SK-N-SH (cell line): ENCODE measurements around the gene ZBED5. TPM values are rescaled to one million over a fixed set of nuclear protein-coding genes. Genes with fewer than 3 reads are reported as not detected.
"Not testable (repeated sequence)": the region's sequence is repeated elsewhere in the genome, so short reads cannot be mapped to it uniquely, and the experiment has no call there.

ENCODE experiments used
- CTCF ChIA-PET: fragments of 300-600, 350-600 bp; formaldehyde crosslinking; extraction: SDS; loops from one replicate; lab custom pipeline; 2021; lab: Yijun Ruan, JAX
- POLR2A ChIA-PET: fragments of 350-600 bp; sonication (Branson Sonifier 250); formaldehyde crosslinking; extraction: SDS; loops from one replicate; lab custom pipeline; 2020; ENCODE audit warnings: antibody characterized with exemption, inconsistent platforms; lab: Yijun Ruan, JAX
- DNase-seq: peaks from one replicate; pipeline ENCODE4 v3.0.0; 2012
- H2AFZ ChIP-seq: fragments of 200-600 bp; sonication (generic); 2 replicates; pipeline ENCODE4 v1.8.1; 2016; ENCODE audit warnings: antibody characterized with exemption, mild to moderate bottlenecking, low read depth
- H3F3A ChIP-seq: fragments of 200-600 bp; sonication (generic); replicated peaks from 2 replicates; pipeline ENCODE3; 2016; ENCODE audit warnings: antibody characterized with exemption, mild to moderate bottlenecking; ENCODE audit not compliant: insufficient read depth
- H3K27ac ChIP-seq, 2 experiments: fragments of 200-500 bp in 1 of 2; fragments of 200-600 bp in 1 of 2; sonication (Bioruptor generic) in 1 of 2; sonication (generic), shearing (Covaris generic) in 1 of 2; 2 replicates each; pipeline versions ENCODE4 v1.5.1 to v1.6.1; 2014 to 2016; ENCODE audit warnings: low read depth in 2 of 2, inconsistent platforms in 1 of 2, low read length in 1 of 2, mild to moderate bottlenecking in 1 of 2, mixed read lengths in 1 of 2
- H3K27me3 ChIP-seq: fragments of 200-600 bp; sonication (generic), shearing (Covaris generic); 2 replicates; pipeline ENCODE4 v1.6.1; 2016; ENCODE audit warnings: mixed run types; ENCODE audit not compliant: insufficient read depth
- H3K36me3 ChIP-seq, 2 experiments: fragments of 200-500 bp in 1 of 2; fragments of 200-600 bp in 1 of 2; sonication (Bioruptor generic) in 1 of 2; sonication (generic) in 1 of 2; replicated peaks in 1 of 2; 2 replicates each; pipeline versions ENCODE3 to v1.5.1; 2014 to 2016; ENCODE audit warnings: low read length in 1 of 2, mild to moderate bottlenecking in 1 of 2; ENCODE audit not compliant: insufficient read depth in 2 of 2, control insufficient read depth in 1 of 2
- H3K4me1 ChIP-seq, 2 experiments: fragments of 200-500 bp in 1 of 2; fragments of 200-600 bp in 1 of 2; sonication (Bioruptor generic) in 1 of 2; sonication (generic), shearing (Covaris generic) in 1 of 2; 2 replicates each; pipeline versions ENCODE4 v1.5.1 to v1.6.1; 2014 to 2016; ENCODE audit warnings: low read depth in 1 of 2, low read length in 1 of 2, mixed run types in 1 of 2; ENCODE audit not compliant: insufficient read depth in 2 of 2, control insufficient read depth in 1 of 2
- H3K4me2 ChIP-seq: fragments of 200-600 bp; sonication (generic), shearing (Covaris generic); 2 replicates; pipeline ENCODE4 v1.6.1; 2017; ENCODE audit warnings: mixed run types
- H3K4me3 ChIP-seq, 2 experiments: fragments of 200-500 bp in 1 of 2; fragments of 200-600 bp in 1 of 2; sonication (Bioruptor generic) in 1 of 2; sonication (generic), shearing (Covaris generic) in 1 of 2; 2 replicates each; pipeline versions ENCODE4 v1.5.1 to v1.8.1; 2014 to 2016; ENCODE audit warnings: low read depth in 2 of 2, inconsistent platforms in 1 of 2, low read length in 1 of 2, mild to moderate bottlenecking in 1 of 2, mixed read lengths in 1 of 2, moderate library complexity in 1 of 2
- H3K79me2 ChIP-seq: fragments of 200-600 bp; sonication (generic); 2 replicates; pipeline ENCODE4 v1.8.1; 2017; ENCODE audit warnings: mild to moderate bottlenecking; ENCODE audit not compliant: insufficient read depth
- H3K9ac ChIP-seq: fragments of 200-600 bp; sonication (generic); 2 replicates; pipeline ENCODE4 v1.6.1; 2017; ENCODE audit warnings: mixed run types
- H3K9me2 ChIP-seq: fragments of 200-600 bp; sonication (generic); 2 replicates; pipeline ENCODE4 v1.6.1; 2017; ENCODE audit warnings: mixed run types
- H3K9me3 ChIP-seq: fragments of 200-600 bp; sonication (generic); 2 replicates; pipeline ENCODE4 v1.6.1; 2017; ENCODE audit warnings: mixed run types, mild to moderate bottlenecking, moderate library complexity
- H4K20me1 ChIP-seq: fragments of 200-600 bp; sonication (generic); 2 replicates; pipeline ENCODE4 v1.6.1; 2017; ENCODE audit warnings: mild to moderate bottlenecking, mixed run types; ENCODE audit not compliant: insufficient read depth
- EP300 ChIP-seq, 2 experiments: IDR thresholded peaks; 2 replicates each; pipeline versions ENCODE4 v1.4.0 to v1.6.1; 2012; ENCODE audit warnings: borderline replicate concordance in 1 of 2, low read depth in 1 of 2, low read length in 1 of 2
- FOSL2 ChIP-seq: IDR thresholded peaks from 2 replicates; pipeline ENCODE4 v1.4.0; 2012; ENCODE audit warnings: low read depth, mild to moderate bottlenecking, moderate library complexity, borderline replicate concordance
- FOXJ3 ChIP-seq: sonication (generic); formaldehyde crosslinking; IDR thresholded peaks from 2 replicates; pipeline ENCODE4 v1.5.1; 2020; ENCODE audit warnings: mild to moderate bottlenecking, missing genetic modification reagents
- MEF2A ChIP-seq: IDR thresholded peaks from 2 replicates; pipeline ENCODE4 v1.4.0; 2012; ENCODE audit warnings: low read depth, borderline replicate concordance
- POLR2AphosphoS5 ChIP-seq: IDR thresholded peaks from 2 replicates; pipeline ENCODE4 v1.6.1; 2012; ENCODE audit warnings: low read depth, low read length
- RAD21 ChIP-seq: IDR thresholded peaks from 2 replicates; pipeline ENCODE4 v1.6.1; 2012; ENCODE audit warnings: mild to moderate bottlenecking, low read length
- WGBS: methylation state at CpG from one replicate; pipeline ENCODE4 v1.1.6; 2017; ENCODE audit warnings: low lambda C conversion rate; 5-methylcytosine and 5-hydroxymethylcytosine counted together
- polyA plus RNA-seq, 3 experiments: library from polyadenylated mRNA; depleted of rRNA; stranded (reverse); fragments of >200 nt; gene quantifications; 2 replicates each; pipeline ENCODE4 v1.2.3, GENCODE V29; 2012
- TF ChIP-seq, protein P1 (sequence below): fragments of 200-600 bp; sonication (generic); IDR thresholded peaks from 2 replicates; pipeline ENCODE4 v1.6.1; 2017; ENCODE audit warnings: antibody characterized with exemption, mild to moderate bottlenecking, moderate library complexity

ZBED5 gene
- polyA plus RNA-seq, 1 of the 3 experiments (the other 2 are of a cell fraction) = 23.5 TPM

- Histone ChIP-seq H4K20me1 (no peaks in the 10 kb centered on the region), H3K79me2 (no peaks in the 10 kb centered on the region), H3K9me3 (no peaks in the 10 kb centered on the region), H3K4me3 (no peak overlapping the region), H3K4me2 (no peak overlapping the region), H3K27me3 (no peaks in the 10 kb centered on the region), H2AFZ (no peak overlapping the region), H3F3A (peaks cover 2% of the 10 kb centered on the region), H3K4me1 (peaks cover 2 to 5% of the 10 kb centered on the region in 2 experiments; a peak in 3 of 4 replicates), H3K36me3 (no peaks in the 10 kb centered on the region), H3K9ac (no peak overlapping the region), H3K27ac (no peak overlapping the region), H3K9me2 (no peaks in the 10 kb centered on the region)
- ChIA-PET CTCF (interaction anchor here (1.4 kb wide), 1 partner anchor 16 kb away, joined by 3 read pairs; no protein-coding TSS in a partner anchor), POLR2A (interaction anchor here (0.6 kb wide), 1 partner anchor 102 kb away, joined by 3 read pairs; no protein-coding TSS in a partner anchor)
- no peak for DNase-seq
- 71% methylated on average over 1 of the region's 1 CpG for WGBS
- no peak for TF ChIP-seq FOSL2
- TF ChIP-seq POLR2AphosphoS5 = no peak
- TF ChIP-seq FOXJ3 = no peak
- no peak for TF ChIP-seq RAD21
Observed at GRCh38 chr11:10891151-10891720, 33.4 kb upstream of the ZBED5 start.

- CTCF ChIA-PET = interaction anchor here (0.6 kb wide), 1 partner anchor 21 kb away, joined by 3 read pairs; no protein-coding TSS in a partner anchor
- H3K27ac ChIP-seq, H3K9ac ChIP-seq, H3K9me2 ChIP-seq, H3K4me3 ChIP-seq, H3K4me2 ChIP-seq, H2AFZ ChIP-seq, H3K27me3 ChIP-seq, H4K20me1 ChIP-seq, POLR2A ChIA-PET, H3K36me3 ChIP-seq, H3K9me3 ChIP-seq, DNase-seq, H3K79me2 ChIP-seq: not testable (repeated sequence)
- H3K4me1 ChIP-seq = peaks cover 9 to 10% of the 10 kb centered on the region in 2 experiments; a peak in 3 of 4 replicates
- H3F3A ChIP-seq = peaks cover 10% of the 10 kb centered on the region
Observed at GRCh38 chr11:10890083-10890482, 32.2 kb upstream of the ZBED5 start.

GRCh38 chr11:10887307-10887706 is 29.5 kb upstream of the ZBED5 start:
- Histone ChIP-seq H3K4me2 (no peak overlapping the region), H3K9me2 (no peaks in the 10 kb centered on the region), H3K27ac (no peak overlapping the region; a peak in 1 of 4 replicates), H3K79me2 (no peaks in the 10 kb centered on the region), H3K9ac (no peak overlapping the region), H3F3A (peaks cover 10% of the 10 kb centered on the region), H3K4me1 (peaks cover 9 to 10% of the 10 kb centered on the region in 2 experiments; a peak in 3 of 4 replicates), H3K36me3 (no peaks in the 10 kb centered on the region), H4K20me1 (no peaks in the 10 kb centered on the region), H3K27me3 (no peaks in the 10 kb centered on the region), H3K4me3 (no peak overlapping the region), H2AFZ (no peak overlapping the region), H3K9me3 (no peaks in the 10 kb centered on the region)
- ChIA-PET CTCF (interaction anchor here (0.7 to 2.0 kb wide), 3 partner anchors 9 to 940 kb away, joined by 3 to 4 read pairs (median 4); no protein-coding TSS in a partner anchor), POLR2A (interaction anchor here (0.7 kb wide), 1 partner anchor 78 kb away, joined by 3 read pairs; the partner anchor contains the start of gene EIF4G2)
- TF ChIP-seq, protein P1, sequence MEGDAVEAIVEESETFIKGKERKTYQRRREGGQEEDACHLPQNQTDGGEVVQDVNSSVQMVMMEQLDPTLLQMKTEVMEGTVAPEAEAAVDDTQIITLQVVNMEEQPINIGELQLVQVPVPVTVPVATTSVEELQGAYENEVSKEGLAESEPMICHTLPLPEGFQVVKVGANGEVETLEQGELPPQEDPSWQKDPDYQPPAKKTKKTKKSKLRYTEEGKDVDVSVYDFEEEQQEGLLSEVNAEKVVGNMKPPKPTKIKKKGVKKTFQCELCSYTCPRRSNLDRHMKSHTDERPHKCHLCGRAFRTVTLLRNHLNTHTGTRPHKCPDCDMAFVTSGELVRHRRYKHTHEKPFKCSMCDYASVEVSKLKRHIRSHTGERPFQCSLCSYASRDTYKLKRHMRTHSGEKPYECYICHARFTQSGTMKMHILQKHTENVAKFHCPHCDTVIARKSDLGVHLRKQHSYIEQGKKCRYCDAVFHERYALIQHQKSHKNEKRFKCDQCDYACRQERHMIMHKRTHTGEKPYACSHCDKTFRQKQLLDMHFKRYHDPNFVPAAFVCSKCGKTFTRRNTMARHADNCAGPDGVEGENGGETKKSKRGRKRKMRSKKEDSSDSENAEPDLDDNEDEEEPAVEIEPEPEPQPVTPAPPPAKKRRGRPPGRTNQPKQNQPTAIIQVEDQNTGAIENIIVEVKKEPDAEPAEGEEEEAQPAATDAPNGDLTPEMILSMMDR = no peak
- TF ChIP-seq MEF2A (no peak), EP300 (IDR thresholded peaks at IDR 0.05; ENCODE audit: borderline replicate concordance in 1 of 2, low read depth in 1 of 2, low read length in 1 of 2) (no peak)
- DNase-seq = no peak
